Activated B cell treated with CpG ODN at 0.5 μM for 24 hours (primary cell): ENCODE data around the gene LPIN2. TPM values are rescaled to one million over a fixed set of nuclear protein-coding genes. Genes with fewer than 3 reads are reported as not detected.

Source experiments
- ATAC-seq: fragments of 200-7000 bp; cut with Tn5 transposase; one replicate; pipeline ENCODE4 v1.10.0; 2021; ENCODE audit warnings: low read depth, mild to moderate bottlenecking, moderate library complexity
- CTCF ChIA-PET: fragments of 350-600 bp; sonication (Branson Sonifier 250); formaldehyde crosslinking; loops from one replicate; lab custom pipeline; 2021; ENCODE audit warnings: antibody characterized with exemption; lab: Charles Lee
- POLR2A ChIA-PET: fragments of 350-600 bp; sonication (Branson Sonifier 250); formaldehyde crosslinking; loops from one replicate; lab custom pipeline; 2021; ENCODE audit warnings: antibody characterized with exemption; lab: Charles Lee
- DNase-seq: peaks from one replicate; pipeline ENCODE4 v3.0.0; 2022
- H3K27ac Mint-ChIP-seq: one replicate; pipeline ENCODE4 v1.8.0; 2020; ENCODE audit warnings: mixed read lengths
- H3K27me3 Mint-ChIP-seq: one replicate; pipeline ENCODE4 v1.8.0; 2021; ENCODE audit warnings: mixed read lengths
- H3K36me3 Mint-ChIP-seq: one replicate; pipeline ENCODE4 v1.8.0; 2021; ENCODE audit warnings: low read depth, mixed read lengths
- H3K4me1 Mint-ChIP-seq: one replicate; pipeline ENCODE4 v1.8.0; 2021; ENCODE audit warnings: mixed read lengths
- H3K4me3 Mint-ChIP-seq: one replicate; pipeline ENCODE4 v1.8.0; 2020; ENCODE audit warnings: mild to moderate bottlenecking, mixed read lengths
- H3K9me3 Mint-ChIP-seq: one replicate; pipeline ENCODE4 v1.8.0; 2020; ENCODE audit warnings: mixed read lengths
- intact Hi-C: fragments of 100-400 bp; cut with micrococcal nuclease; formaldehyde crosslinking; loops from one replicate; pipeline ENCODE4 v1.15.1; 2024
- total RNA-seq: library from RNA; stranded (reverse); gene quantifications from 2 replicates; pipeline ENCODE4 v1.2.3, GENCODE V29; 2022
- TF ChIP-seq, protein P1 (sequence below): fragments of 200-600 bp; IDR thresholded peaks from one replicate; pipeline ENCODE4 v1.8.0; 2022; ENCODE audit warnings: antibody characterized with exemption, mild to moderate bottlenecking

Gene LPIN2
- total RNA-seq, 1 donor from 2014 or later: 24.4 TPM

- no peak overlapping the region for H3K4me3 Mint-ChIP-seq
- intact Hi-C loops: loop anchor here (5.0 kb wide), 2 partner anchors 428 to 478 kb away; partner anchors contain the start of gene TGIF1
- no peaks in the 10 kb centered on the region for H3K9me3 Mint-ChIP-seq
- POLR2A ChIA-PET: interaction anchor here (0.8 to 14.6 kb wide), 2 partner anchors 16 to 271 kb away, joined by 3 to 294 read pairs; no protein-coding TSS in a partner anchor
- no peak for ATAC-seq
- TF ChIP-seq, protein P1, sequence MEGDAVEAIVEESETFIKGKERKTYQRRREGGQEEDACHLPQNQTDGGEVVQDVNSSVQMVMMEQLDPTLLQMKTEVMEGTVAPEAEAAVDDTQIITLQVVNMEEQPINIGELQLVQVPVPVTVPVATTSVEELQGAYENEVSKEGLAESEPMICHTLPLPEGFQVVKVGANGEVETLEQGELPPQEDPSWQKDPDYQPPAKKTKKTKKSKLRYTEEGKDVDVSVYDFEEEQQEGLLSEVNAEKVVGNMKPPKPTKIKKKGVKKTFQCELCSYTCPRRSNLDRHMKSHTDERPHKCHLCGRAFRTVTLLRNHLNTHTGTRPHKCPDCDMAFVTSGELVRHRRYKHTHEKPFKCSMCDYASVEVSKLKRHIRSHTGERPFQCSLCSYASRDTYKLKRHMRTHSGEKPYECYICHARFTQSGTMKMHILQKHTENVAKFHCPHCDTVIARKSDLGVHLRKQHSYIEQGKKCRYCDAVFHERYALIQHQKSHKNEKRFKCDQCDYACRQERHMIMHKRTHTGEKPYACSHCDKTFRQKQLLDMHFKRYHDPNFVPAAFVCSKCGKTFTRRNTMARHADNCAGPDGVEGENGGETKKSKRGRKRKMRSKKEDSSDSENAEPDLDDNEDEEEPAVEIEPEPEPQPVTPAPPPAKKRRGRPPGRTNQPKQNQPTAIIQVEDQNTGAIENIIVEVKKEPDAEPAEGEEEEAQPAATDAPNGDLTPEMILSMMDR: no peak
- peaks cover 6% of the 10 kb centered on the region for H3K36me3 Mint-ChIP-seq
- CTCF ChIA-PET: no interaction called here
- peaks cover 78% of the 10 kb centered on the region for H3K4me1 Mint-ChIP-seq
- DNase-seq: no peak
- H3K27me3 Mint-ChIP-seq: no peaks in the 10 kb centered on the region
- H3K27ac Mint-ChIP-seq: peak overlapping the region; percentile 35
Observed at GRCh38 chr18:2974731-2975130, 38.2 kb downstream of the LPIN2 start.

DNA sequence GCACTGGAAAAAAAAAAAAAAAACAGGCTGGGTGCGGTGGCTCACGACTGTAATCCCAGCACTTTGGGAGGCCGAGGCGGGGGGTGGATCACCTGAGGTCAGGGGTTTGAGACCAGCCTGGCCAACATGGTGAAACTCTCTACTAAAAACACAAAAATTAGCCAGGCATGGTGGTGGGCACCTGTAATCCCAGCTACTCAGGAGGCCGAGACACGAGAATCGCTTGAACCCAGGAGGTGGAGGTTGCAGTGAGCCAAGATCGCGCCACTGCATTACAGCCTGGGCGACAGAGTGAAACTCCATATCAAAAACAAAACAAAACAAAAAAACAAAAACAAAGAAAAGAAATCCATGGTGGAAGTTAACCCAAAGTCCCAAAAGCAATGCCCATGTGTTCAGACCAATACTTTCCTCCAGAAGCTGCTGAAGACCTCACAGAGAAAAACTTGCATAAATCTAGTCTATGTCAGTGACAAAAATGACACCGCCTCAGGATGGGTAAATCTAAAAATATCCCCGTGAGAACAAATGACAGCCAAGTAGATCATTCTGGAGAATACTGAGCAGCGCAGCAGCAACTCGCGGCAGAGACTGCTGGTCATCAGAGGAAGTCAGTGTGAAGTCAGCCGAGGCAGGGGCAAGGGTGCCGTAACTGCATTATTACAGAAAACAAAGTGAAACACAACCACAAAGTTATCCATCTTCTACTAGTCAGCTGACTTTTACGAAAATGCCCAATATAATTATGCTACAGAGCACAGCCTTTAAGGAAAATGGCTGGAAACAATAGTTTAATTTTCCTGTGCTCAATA, 41.0 kb downstream of the LPIN2 start:
- intact Hi-C loops: loop anchor here (1.0 to 5.0 kb wide), 6 partner anchors 8 to 430 kb away; partner anchors contain the start of genes LPIN2 and MYL12A
- Mint-ChIP-seq H3K4me3 (peak overlapping the region; percentile 79), H3K9me3 (no peaks in the 10 kb centered on the region), H3K36me3 (peaks cover 6% of the 10 kb centered on the region), H3K4me1 (peaks cover 82% of the 10 kb centered on the region), H3K27ac (peak overlapping the region; percentile 94), H3K27me3 (no peaks in the 10 kb centered on the region)
- TF ChIP-seq, protein P1: no peak
- POLR2A ChIA-PET: interaction anchor here (0.6 to 14.6 kb wide), 10 partner anchors 8 to 646 kb away, joined by 4 to 294 read pairs (median 10); partner anchors contain the start of gene MYL12A
- CTCF ChIA-PET: interaction anchor here (0.7 to 3.4 kb wide), 4 partner anchors 13 to 275 kb away, joined by 3 to 17 read pairs (median 4); no protein-coding TSS in a partner anchor
- DNase-seq (peak; percentile 53), ATAC-seq (peak; percentile 80)

DNA sequence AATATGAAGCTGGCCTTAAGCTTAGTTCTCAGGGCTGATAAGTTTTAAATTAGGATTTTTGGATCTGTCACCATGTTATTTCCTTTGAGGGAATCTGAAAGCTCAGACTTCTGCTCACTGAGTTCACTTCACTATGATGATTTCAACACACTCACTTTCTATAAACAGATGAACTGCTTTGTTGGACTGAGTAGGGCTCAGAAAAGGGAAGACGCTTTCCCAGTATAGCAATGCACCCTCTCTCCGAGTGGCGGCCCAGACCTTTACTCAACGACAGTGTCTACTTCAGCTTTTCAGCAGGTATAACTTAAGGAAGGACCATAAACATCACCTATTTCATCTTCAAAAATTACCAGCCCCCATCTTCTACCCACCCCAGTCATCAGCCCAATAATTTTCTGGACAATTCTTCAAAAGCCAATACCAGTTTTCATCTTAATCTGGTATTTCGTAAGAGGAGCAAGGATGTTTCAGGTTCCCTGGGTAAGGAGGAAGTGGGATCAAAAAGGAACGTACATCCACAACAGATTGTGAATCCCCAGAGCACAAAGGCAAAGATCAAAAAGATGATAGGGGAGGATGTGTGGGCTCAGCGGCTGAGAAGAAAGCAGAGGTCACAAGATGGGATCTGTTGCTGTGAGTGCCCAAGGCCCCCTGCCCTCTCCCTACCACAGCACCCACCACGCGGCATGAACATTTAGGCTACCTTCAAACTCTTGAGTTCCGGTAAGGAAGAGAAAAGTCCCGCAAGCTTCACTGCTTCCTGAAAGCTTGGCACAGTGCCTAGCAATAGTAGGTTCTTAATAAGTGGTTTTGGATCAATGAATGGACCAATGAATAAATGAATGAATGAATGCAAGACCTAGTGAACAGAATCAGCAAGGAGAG, 41.9 kb downstream of the LPIN2 start:
- H3K4me3 Mint-ChIP-seq: peak overlapping the region; percentile 79
- DNase-seq (no peak), ATAC-seq (peak; percentile 62)
- peaks cover 83% of the 10 kb centered on the region for H3K4me1 Mint-ChIP-seq
- peaks cover 4% of the 10 kb centered on the region for H3K36me3 Mint-ChIP-seq
- peak overlapping the region; percentile 94 for H3K27ac Mint-ChIP-seq
- ChIA-PET CTCF (interaction anchor here (0.7 to 3.4 kb wide), 6 partner anchors 10 to 695 kb away, joined by 3 to 17 read pairs (median 4); no protein-coding TSS in a partner anchor), POLR2A (interaction anchor here (1.1 to 14.6 kb wide), 9 partner anchors 9 to 291 kb away, joined by 3 to 294 read pairs (median 12); partner anchors contain the start of genes EMILIN2, MYL12A and MYL12B)
- H3K9me3 Mint-ChIP-seq: no peaks in the 10 kb centered on the region
- intact Hi-C loops: loop anchor here (2.0 to 5.0 kb wide), 2 partner anchors 14 to 431 kb away; no protein-coding TSS in a partner anchor
- no peaks in the 10 kb centered on the region for H3K27me3 Mint-ChIP-seq
- TF ChIP-seq, protein P1: no peak

- DNase-seq (no peak), ATAC-seq (no peak)
- TF ChIP-seq, protein P1: no peak
- no peaks in the 10 kb centered on the region for H3K27me3 Mint-ChIP-seq
- H3K4me3 Mint-ChIP-seq: no peak overlapping the region
- ChIA-PET CTCF (interaction anchor here (0.7 to 3.4 kb wide), 7 partner anchors 9 to 696 kb away, joined by 3 to 17 read pairs (median 4); no protein-coding TSS in a partner anchor), POLR2A (interaction anchor here (1.1 to 14.6 kb wide), 8 partner anchors 10 to 291 kb away, joined by 3 to 294 read pairs (median 16); partner anchors contain the start of genes EMILIN2, MYL12A and MYL12B)
- intact Hi-C loops: loop anchor here (2.0 to 5.0 kb wide), 2 partner anchors 14 to 432 kb away; no protein-coding TSS in a partner anchor
- H3K4me1 Mint-ChIP-seq: peaks cover 80% of the 10 kb centered on the region
- H3K9me3 Mint-ChIP-seq: no peaks in the 10 kb centered on the region
- H3K36me3 Mint-ChIP-seq: peaks cover 4% of the 10 kb centered on the region
- H3K27ac Mint-ChIP-seq: peak overlapping the region; percentile 94
Observed at GRCh38 chr18:2970344-2970743, 42.6 kb downstream of the LPIN2 start.
